Measurements from ENCODE around the gene NR2F1-AS1. TPM values are rescaled to one million over a fixed set of nuclear protein-coding genes. Genes with fewer than 3 reads are reported as not detected.

Gene NR2F1-AS1
- total and polyA plus RNA-seq, 2 donors (not counting 1 experiment from before 2014, with no cell fraction given): not detected

GRCh38 chr5:93401634-93402213, 179.3 kb downstream of the NR2F1-AS1 start:
- no peak for TF ChIP-seq EZH2 (IDR thresholded peaks at IDR 0.05; ENCODE audit: borderline replicate concordance, insufficient read depth, low read depth, low read length, poor library complexity, severe bottlenecking)
- TF ChIP-seq, protein P1, sequence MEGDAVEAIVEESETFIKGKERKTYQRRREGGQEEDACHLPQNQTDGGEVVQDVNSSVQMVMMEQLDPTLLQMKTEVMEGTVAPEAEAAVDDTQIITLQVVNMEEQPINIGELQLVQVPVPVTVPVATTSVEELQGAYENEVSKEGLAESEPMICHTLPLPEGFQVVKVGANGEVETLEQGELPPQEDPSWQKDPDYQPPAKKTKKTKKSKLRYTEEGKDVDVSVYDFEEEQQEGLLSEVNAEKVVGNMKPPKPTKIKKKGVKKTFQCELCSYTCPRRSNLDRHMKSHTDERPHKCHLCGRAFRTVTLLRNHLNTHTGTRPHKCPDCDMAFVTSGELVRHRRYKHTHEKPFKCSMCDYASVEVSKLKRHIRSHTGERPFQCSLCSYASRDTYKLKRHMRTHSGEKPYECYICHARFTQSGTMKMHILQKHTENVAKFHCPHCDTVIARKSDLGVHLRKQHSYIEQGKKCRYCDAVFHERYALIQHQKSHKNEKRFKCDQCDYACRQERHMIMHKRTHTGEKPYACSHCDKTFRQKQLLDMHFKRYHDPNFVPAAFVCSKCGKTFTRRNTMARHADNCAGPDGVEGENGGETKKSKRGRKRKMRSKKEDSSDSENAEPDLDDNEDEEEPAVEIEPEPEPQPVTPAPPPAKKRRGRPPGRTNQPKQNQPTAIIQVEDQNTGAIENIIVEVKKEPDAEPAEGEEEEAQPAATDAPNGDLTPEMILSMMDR (IDR thresholded peaks at IDR 0.05): no peak
- H3K79me2 ChIP-seq (ENCODE audit: control insufficient read depth, insufficient read depth, low read length): no peaks in the 10 kb centered on the region
- H3K27ac Mint-ChIP-seq: no peak overlapping the region
- no peaks in the 10 kb centered on the region for H3K9me3 ChIP-seq (ENCODE audit: control extremely low read depth in 1 of 3, control insufficient read depth in 2 of 3, insufficient read depth in 1 of 3, low read length in 2 of 3)
- H3K4me2 ChIP-seq (replicated peaks; ENCODE audit: low read depth, low read length, poor library complexity, severe bottlenecking): no peak overlapping the region
- H3K4me1 Mint-ChIP-seq: no peaks in the 10 kb centered on the region
- H3K27ac ChIP-seq (ENCODE audit: low read length in 2 of 2): no peak overlapping the region
- H3K4me3 ChIP-seq (ENCODE audit: control extremely low read depth in 1 of 5, extremely low read depth in 1 of 5, insufficient read depth in 1 of 5, low read depth in 2 of 5, low read length in 4 of 5): no peak overlapping the region
- peaks cover 0 to 4% (median 0%) of the 10 kb centered on the region in 4 experiments for H3K27me3 ChIP-seq (replicated peaks in 1 of 4; ENCODE audit: control extremely low read depth in 1 of 4, control insufficient read depth in 3 of 4, insufficient read depth in 4 of 4, low read length in 3 of 4)
- H3K36me3 ChIP-seq (replicated peaks in 1 of 2; ENCODE audit: control extremely low read depth in 1 of 2, control insufficient read depth in 1 of 2, extremely low read depth in 1 of 2, insufficient read depth in 2 of 2, low read length in 1 of 2): no peaks in the 10 kb centered on the region
- POLR2A ChIA-PET: no interaction called here
- ATAC-seq (ENCODE audit: low read depth) (no peak), DNase-seq (no peak)
- no CpG with 5 or more reads among the region's 3 CpGs for WGBS (ENCODE audit: insufficient coverage)
- H3K27me3 Mint-ChIP-seq: no peaks in the 10 kb centered on the region
- H4K20me1 ChIP-seq (ENCODE audit: control insufficient read depth, insufficient read depth, low read length, poor library complexity, severe bottlenecking): no peaks in the 10 kb centered on the region
- H3K9ac ChIP-seq (ENCODE audit: low read length): no peak overlapping the region
- intact Hi-C loops (cut with micrococcal nuclease): no loop called here
- no peak overlapping the region for H3K4me3 Mint-ChIP-seq
- H3K4me1 ChIP-seq (ENCODE audit: control insufficient read depth in 2 of 2, insufficient read depth in 2 of 2, low read length in 2 of 2): no peaks in the 10 kb centered on the region
- CTCF ChIA-PET: no interaction called here
- no peak overlapping the region for H2AFZ ChIP-seq (ENCODE audit: insufficient read depth, low read depth, low read length, poor library complexity, severe bottlenecking)
- no peaks in the 10 kb centered on the region for H3K9me3 Mint-ChIP-seq (ENCODE audit: insufficient read depth)

GRCh38 chr5:93399675-93400074, 181.3 kb downstream of the NR2F1-AS1 start:
- no peak for DNase-seq
- intact Hi-C loops (cut with micrococcal nuclease): no loop called here
- ChIA-PET CTCF (no interaction called here), POLR2A (no interaction called here)
- Mint-ChIP-seq H3K4me3 (no peak overlapping the region), H3K9me3 (ENCODE audit: insufficient read depth) (no peaks in the 10 kb centered on the region), H3K27ac (no peak overlapping the region), H3K27me3 (no peaks in the 10 kb centered on the region), H3K4me1 (no peaks in the 10 kb centered on the region)
- Histone ChIP-seq H3K79me2 (ENCODE audit: control insufficient read depth, insufficient read depth, low read length) (no peaks in the 10 kb centered on the region), H3K27me3 (replicated peaks in 1 of 4; ENCODE audit: control extremely low read depth in 1 of 4, control insufficient read depth in 3 of 4, insufficient read depth in 4 of 4, low read length in 3 of 4) (peaks cover 0 to 4% (median 0%) of the 10 kb centered on the region in 4 experiments), H4K20me1 (ENCODE audit: control insufficient read depth, insufficient read depth, low read length, poor library complexity, severe bottlenecking) (no peaks in the 10 kb centered on the region), H3K36me3 (replicated peaks in 1 of 2; ENCODE audit: control extremely low read depth in 1 of 2, control insufficient read depth in 1 of 2, extremely low read depth in 1 of 2, insufficient read depth in 2 of 2, low read length in 1 of 2) (no peaks in the 10 kb centered on the region), H3K4me1 (ENCODE audit: control insufficient read depth in 2 of 2, insufficient read depth in 2 of 2, low read length in 2 of 2) (no peaks in the 10 kb centered on the region), H3K27ac (ENCODE audit: low read length in 2 of 2) (no peak overlapping the region), H2AFZ (ENCODE audit: insufficient read depth, low read depth, low read length, poor library complexity, severe bottlenecking) (no peak overlapping the region), H3K9me3 (ENCODE audit: control extremely low read depth in 1 of 3, control insufficient read depth in 2 of 3, insufficient read depth in 1 of 3, low read length in 2 of 3) (peaks cover 0 to 3% (median 0%) of the 10 kb centered on the region in 3 donors), H3K9ac (ENCODE audit: low read length) (no peak overlapping the region), H3K4me3 (ENCODE audit: control extremely low read depth in 1 of 5, extremely low read depth in 1 of 5, insufficient read depth in 1 of 5, low read depth in 2 of 5, low read length in 4 of 5) (no peak overlapping the region), H3K4me2 (replicated peaks; ENCODE audit: low read depth, low read length, poor library complexity, severe bottlenecking) (no peak overlapping the region)
- WGBS (ENCODE audit: insufficient coverage): 74% methylated on average over 3 of the region's 3 CpGs
- TF ChIP-seq EZH2 (IDR thresholded peaks at IDR 0.05; ENCODE audit: borderline replicate concordance, insufficient read depth, low read depth, low read length, poor library complexity, severe bottlenecking): no peak
- TF ChIP-seq, protein P1 (IDR thresholded peaks at IDR 0.05): no peak
- no peak for ATAC-seq (ENCODE audit: low read depth)
